Spinal cord (tissue), 10 donors: ENCODE measurements around the gene LONRF2. TPM values are rescaled to one million over a fixed set of nuclear protein-coding genes. Genes with fewer than 3 reads are reported as not detected.
"Not testable (repeated sequence)": the region's sequence is repeated elsewhere in the genome, so short reads cannot be mapped to it uniquely, and the experiment has no call there.

Source experiments
- DNase-seq, 6 donors: peaks; one replicate each; pipeline versions ENCODE4 v3.0.0 to v3.0.0-alpha.2; 2013 to 2015; ENCODE audit warnings: low spot score in 6 of 6, low read depth in 4 of 6
- H3K27ac ChIP-seq: one replicate; pipeline ENCODE4 v1.5.1; 2013; ENCODE audit warnings: low read depth, low read length, control low read depth
- H3K27me3 ChIP-seq: one replicate; pipeline ENCODE4 v1.6.1; 2013; ENCODE audit warnings: low read length; ENCODE audit not compliant: control insufficient read depth, insufficient read depth
- H3K36me3 ChIP-seq: one replicate; pipeline ENCODE4 v1.6.1; 2013; ENCODE audit warnings: low read length; ENCODE audit not compliant: control insufficient read depth, insufficient read depth
- H3K4me1 ChIP-seq: one replicate; pipeline ENCODE4 v1.6.1; 2013; ENCODE audit warnings: low read length; ENCODE audit not compliant: control insufficient read depth, insufficient read depth
- H3K4me3 ChIP-seq: one replicate; pipeline ENCODE4 v1.5.1; 2013; ENCODE audit warnings: low read depth, low read length, control low read depth
- H3K9me3 ChIP-seq: one replicate; pipeline ENCODE4 v1.6.1; 2013; ENCODE audit warnings: low read length; ENCODE audit not compliant: control insufficient read depth, insufficient read depth
- WGBS: methylation state at CpG from one replicate; pipeline ENCODE4 v1.1.5; 2013; ENCODE audit warnings: missing lambda C conversion rate; ENCODE audit not compliant: insufficient coverage; 5-methylcytosine and 5-hydroxymethylcytosine counted together
- long read RNA-seq, 4 donors: transcript quantifications; one replicate each; lab custom pipeline, GENCODE V29; 2026
- polyA plus RNA-seq, 2 donors: library from polyadenylated mRNA; unstranded; fragments of 120-200 nt; gene quantifications; one replicate each; pipeline ENCODE4 v1.2.1, GENCODE V29; 2013; ENCODE audit not compliant: insufficient read length in 2 of 2
- total RNA-seq, 2 donors: library from RNA; depleted of rRNA in 1 of 2; stranded (reverse); fragments of 120-200 nt in 1 of 2; fragments of >200 nt in 1 of 2; gene quantifications; one replicate each; pipeline versions ENCODE4 v1.2.3 to v1.2.4, GENCODE V29; 2013 to 2014
- donor health status: healthy.

The LONRF2 gene
- total RNA-seq (10 to 100 TPM; 17.0 to 60.1 TPM), polyA plus RNA-seq (10 to 100 TPM; 35.1 to 42.2 TPM)
- long read RNA-seq, donor 1, result 0 reads
- long read RNA-seq, donor 2, full-length matches to known transcripts, result 1 of 1 reads
- long read RNA-seq, donor 2, partial matches to known transcripts, result 0 of 1 reads
- long read RNA-seq, donor 2, other reads (novel, unspliced or antisense), result 0 of 1 reads
- long read RNA-seq, donor 3, full-length matches to known transcripts, result 1 of 1 reads
- long read RNA-seq, donor 3, partial matches to known transcripts, result 0 of 1 reads
- long read RNA-seq, donor 3, other reads (novel, unspliced or antisense), result 0 of 1 reads
- long read RNA-seq, donor 4, result 0 reads

GRCh38 chr2:100321866-100322820 is at the start of gene LONRF2:
TSS of gene LONRF2 (minus strand) at chr2:100322501. CDS start at chr2:100322093, 408 bp downstream.
- DNase-seq, result peak in 5 of 6 donors; percentile 28 to 84 (median 46)
- H3K4me3 ChIP-seq, result peak within 1 kb of the TSS; percentile 36
- WGBS, result under 1% methylated on average over 112 of the region's 113 CpGs
- H3K4me1 ChIP-seq, result peaks cover 13% of the 10 kb centered on the region
- no peaks in the 10 kb centered on the region for H3K36me3 ChIP-seq
- H3K27me3 ChIP-seq, result peaks cover 23% of the 10 kb centered on the region
- no peak within 1 kb of the TSS for H3K27ac ChIP-seq
- H3K9me3 ChIP-seq, result peaks cover 2% of the 10 kb centered on the region

GRCh38 chr2:100367163-100367562 is 44.9 kb upstream of the LONRF2 start:
- H3K9me3 ChIP-seq, result no peaks in the 10 kb centered on the region
- no peak overlapping the region for H3K4me3 ChIP-seq
- no CpG with 5 or more reads among the region's 1 CpG for WGBS
- no peaks in the 10 kb centered on the region for H3K4me1 ChIP-seq
- no peaks in the 10 kb centered on the region for H3K27me3 ChIP-seq
- no peak overlapping the region for H3K27ac ChIP-seq
- no peak for DNase-seq
- H3K36me3 ChIP-seq, result no peaks in the 10 kb centered on the region

GRCh38 chr2:100365434-100365833 is 43.1 kb upstream of the LONRF2 start:
- DNase-seq, result peak in 2 of 6 donors; percentile 4 to 13
- Histone ChIP-seq H3K27me3 (no peaks in the 10 kb centered on the region), H3K4me3 (no peak overlapping the region), H3K4me1 (no peaks in the 10 kb centered on the region), H3K36me3 (no peaks in the 10 kb centered on the region), H3K9me3 (no peaks in the 10 kb centered on the region), H3K27ac (no peak overlapping the region)
- WGBS, result no CpG with 5 or more reads among the region's 3 CpGs

GRCh38 chr2:100362269-100362668 is 40.0 kb upstream of the LONRF2 start:
- not testable (repeated sequence) for H3K4me1 ChIP-seq, H3K36me3 ChIP-seq, H3K27ac ChIP-seq, H3K4me3 ChIP-seq, H3K27me3 ChIP-seq, H3K9me3 ChIP-seq, DNase-seq
- no CpG with 5 or more reads among the region's 7 CpGs for WGBS

- Histone ChIP-seq H3K27me3 (no peaks in the 10 kb centered on the region), H3K36me3 (no peaks in the 10 kb centered on the region), H3K9me3 (peaks cover 2% of the 10 kb centered on the region), H3K27ac (no peak overlapping the region), H3K4me1 (no peaks in the 10 kb centered on the region), H3K4me3 (no peak overlapping the region)
- no peak for DNase-seq
Measured at GRCh38 chr2:100359576-100359975, 37.3 kb upstream of the LONRF2 start.

GRCh38 chr2:100358554-100358953 is 36.3 kb upstream of the LONRF2 start:
- WGBS, result 100% methylated on average over 1 of the region's 2 CpGs
- no peaks in the 10 kb centered on the region for H3K4me1 ChIP-seq
- no peaks in the 10 kb centered on the region for H3K27me3 ChIP-seq
- no peak overlapping the region for H3K4me3 ChIP-seq
- no peaks in the 10 kb centered on the region for H3K36me3 ChIP-seq
- peaks cover 2% of the 10 kb centered on the region for H3K9me3 ChIP-seq
- no peak overlapping the region for H3K27ac ChIP-seq
- DNase-seq, result no peak

GRCh38 chr2:100352521-100352920 is 30.2 kb upstream of the LONRF2 start:
- Histone ChIP-seq H3K27me3 (no peaks in the 10 kb centered on the region), H3K27ac (no peak overlapping the region), H3K36me3 (no peaks in the 10 kb centered on the region), H3K4me1 (no peaks in the 10 kb centered on the region), H3K9me3 (peaks cover 2% of the 10 kb centered on the region), H3K4me3 (no peak overlapping the region)
- WGBS, result 77% methylated on average over 3 of the region's 7 CpGs
- no peak for DNase-seq

- DNase-seq, result peak in 1 of 6 donors; percentile 28
- 64% methylated on average over 11 of the region's 13 CpGs for WGBS
- no peaks in the 10 kb centered on the region for H3K9me3 ChIP-seq
- H3K27ac ChIP-seq, result no peak overlapping the region
- H3K36me3 ChIP-seq, result no peaks in the 10 kb centered on the region
- H3K4me3 ChIP-seq, result no peak overlapping the region
- no peaks in the 10 kb centered on the region for H3K27me3 ChIP-seq
- no peaks in the 10 kb centered on the region for H3K4me1 ChIP-seq
Measured at GRCh38 chr2:100350661-100351185, 28.4 kb upstream of the LONRF2 start.

GRCh38 chr2:100345144-100345543 is 22.8 kb upstream of the LONRF2 start:
- H3K4me1 ChIP-seq, H3K27ac ChIP-seq, H3K36me3 ChIP-seq, H3K9me3 ChIP-seq, DNase-seq, H3K4me3 ChIP-seq, H3K27me3 ChIP-seq: not testable (repeated sequence)
- WGBS, result no CpG with 5 or more reads among the region's 1 CpG
